IMR-90 (cell line): ENCODE measurements around the gene TRMT11. TPM values are rescaled to one million over a fixed set of nuclear protein-coding genes. Genes with fewer than 3 reads are reported as not detected.

Source experiments
- ATAC-seq: fragments of 200-7000 bp; cut with Tn5 transposase; 2 replicates; pipeline ENCODE4 v1.9.1; 2020; ENCODE audit warnings: low read depth, mild to moderate bottlenecking, moderate library complexity
- BruUV-seq: library from RNA; stranded (reverse); fragments of 400-500 nt; replicated peaks from 2 replicates; lab custom pipeline; 2021; lab: Mats Ljungman, UMichigan
- CTCF ChIA-PET: fragments of 300-600 bp; formaldehyde crosslinking; extraction: SDS; loops from one replicate; lab custom pipeline; 2021; ENCODE audit warnings: antibody characterized with exemption; lab: Yijun Ruan, JAX
- POLR2A ChIA-PET: fragments of 300-600 bp; sonication (Branson Sonifier 250); formaldehyde crosslinking; loops from one replicate; lab custom pipeline; 2022; ENCODE audit warnings: antibody characterized with exemption; ENCODE audit not compliant: unreplicated experiment; lab: Charles Lee
- DNase-seq: peaks from one replicate; pipeline ENCODE4 v3.0.0; 2013
- H2AFZ ChIP-seq: replicated peaks from 2 replicates; pipeline ENCODE3; 2013; ENCODE audit warnings: low read length, mild to moderate bottlenecking; ENCODE audit not compliant: poor library complexity
- H2AK5ac ChIP-seq: 2 replicates; pipeline ENCODE4 v1.6.1; 2013; ENCODE audit warnings: low read depth, low read length, inconsistent platforms
- H2AK9ac ChIP-seq: replicated peaks from 2 replicates; pipeline ENCODE3; 2013; ENCODE audit warnings: mild to moderate bottlenecking, low read depth, low read length, moderate library complexity; ENCODE audit not compliant: poor library complexity
- H2BK120ac ChIP-seq: 2 replicates; pipeline ENCODE4 v1.6.1; 2013; ENCODE audit warnings: low read depth, low read length, inconsistent platforms
- H2BK15ac ChIP-seq: 3 replicates; pipeline ENCODE4 v1.6.1; 2013; ENCODE audit warnings: low read depth, low read length, inconsistent platforms
- H2BK20ac ChIP-seq: 2 replicates; pipeline ENCODE4 v1.6.1; 2013; ENCODE audit warnings: low read depth, mild to moderate bottlenecking, inconsistent platforms, low read length, moderate library complexity
- H2BK5ac ChIP-seq: 2 replicates; pipeline ENCODE4 v1.6.1; 2013; ENCODE audit warnings: mild to moderate bottlenecking, low read depth, low read length, inconsistent platforms; ENCODE audit not compliant: poor library complexity, severe bottlenecking
- H3K14ac ChIP-seq: replicated peaks from 2 replicates; pipeline ENCODE4 v1.6.1; 2013; ENCODE audit warnings: low read depth, low read length, inconsistent platforms
- H3K18ac ChIP-seq: 2 replicates; pipeline ENCODE4 v1.6.1; 2013; ENCODE audit warnings: low read depth, low read length, control low read depth
- H3K23ac ChIP-seq: 2 replicates; pipeline ENCODE4 v1.6.1; 2013; ENCODE audit warnings: low read depth, low read length, inconsistent platforms
- H3K27ac ChIP-seq: 2 replicates; pipeline ENCODE4 v1.5.1; 2013; ENCODE audit warnings: mild to moderate bottlenecking, control low read depth, low read length; ENCODE audit not compliant: insufficient read depth
- H3K27me3 ChIP-seq: 2 replicates; pipeline ENCODE4 v1.6.1; 2013; ENCODE audit warnings: low read length; ENCODE audit not compliant: control insufficient read depth, insufficient read depth
- H3K36me3 ChIP-seq: 2 replicates; pipeline ENCODE4 v1.6.1; 2013; ENCODE audit warnings: low read length, mixed read lengths; ENCODE audit not compliant: control insufficient read depth, insufficient read depth
- H3K4ac ChIP-seq: 2 replicates; pipeline ENCODE4 v1.6.1; 2013; ENCODE audit warnings: low read depth, low read length, inconsistent platforms
- H3K4me1 ChIP-seq: 2 replicates; pipeline ENCODE4 v1.6.1; 2013; ENCODE audit warnings: low read length, mixed read lengths; ENCODE audit not compliant: control insufficient read depth, insufficient read depth
- H3K4me2 ChIP-seq: 2 replicates; pipeline ENCODE4 v1.6.1; 2013; ENCODE audit warnings: low read depth, mild to moderate bottlenecking, control low read depth, low read length, moderate library complexity
- H3K4me3 ChIP-seq: 2 replicates; pipeline ENCODE4 v1.5.1; 2013; ENCODE audit warnings: low read depth, mild to moderate bottlenecking, control low read depth, low read length, moderate library complexity; ENCODE audit not compliant: insufficient read depth
- H3K56ac ChIP-seq: 2 replicates; pipeline ENCODE4 v1.6.1; 2013; ENCODE audit warnings: low read length, inconsistent platforms; ENCODE audit not compliant: insufficient read depth; ENCODE audit errors: extremely low read depth
- H3K79me1 ChIP-seq, 2 experiments: 2 replicates each; pipeline ENCODE4 v1.6.1; 2013; ENCODE audit warnings: low read length in 2 of 2, inconsistent platforms in 1 of 2, low read depth in 1 of 2
- H3K9ac ChIP-seq: 2 replicates; pipeline ENCODE4 v1.6.1; 2013; ENCODE audit warnings: low read depth, low read length, control low read depth
- H3K9me1 ChIP-seq: 2 replicates; pipeline ENCODE4 v1.6.1; 2013; ENCODE audit warnings: low read length, inconsistent platforms; ENCODE audit not compliant: insufficient read depth
- H3K9me3 ChIP-seq: 2 replicates; pipeline ENCODE4 v1.6.1; 2013; ENCODE audit warnings: low read length; ENCODE audit not compliant: control insufficient read depth, insufficient read depth
- H4K20me1 ChIP-seq: 2 replicates; pipeline ENCODE4 v1.6.1; 2013; ENCODE audit warnings: low read length, inconsistent platforms; ENCODE audit not compliant: insufficient read depth
- H4K5ac ChIP-seq: 2 replicates; pipeline ENCODE4 v1.6.1; 2013; ENCODE audit warnings: mild to moderate bottlenecking, low read depth, low read length, control low read depth
- H4K8ac ChIP-seq, 2 experiments: 2 replicates each; pipeline ENCODE4 v1.6.1; 2013; ENCODE audit warnings: low read depth in 2 of 2, low read length in 2 of 2, control low read depth in 1 of 2, inconsistent platforms in 1 of 2
- H4K91ac ChIP-seq: 2 replicates; pipeline ENCODE4 v1.6.1; 2013; ENCODE audit warnings: low read depth, low read length, inconsistent platforms; ENCODE audit not compliant: insufficient read depth
- FOS ChIP-seq: fragments of 150-350 bp; IDR thresholded peaks from 2 replicates; pipeline ENCODE4 v1.6.1; 2016; ENCODE audit warnings: low read depth, low read length
- MXI1 ChIP-seq: IDR thresholded peaks from 2 replicates; pipeline ENCODE4 v1.6.1; 2012; ENCODE audit warnings: low read depth, mild to moderate bottlenecking, low read length, moderate library complexity, borderline replicate concordance
- NFE2L2 ChIP-seq: fragments of 150-350 bp; IDR thresholded peaks from 2 replicates; pipeline ENCODE4 v1.6.1; 2016; ENCODE audit warnings: low read depth, mild to moderate bottlenecking, low read length
- RAD21 ChIP-seq: IDR thresholded peaks from 2 replicates; pipeline ENCODE4 v1.6.1; 2012; ENCODE audit warnings: low read length, improper control_type of control experiment
- RFX5 ChIP-seq: IDR thresholded peaks from 2 replicates; pipeline ENCODE4 v1.8.0; 2012; ENCODE audit warnings: low read depth, mild to moderate bottlenecking, low read length, moderate library complexity
- WGBS, 2 experiments: methylation state at CpG; one replicate each; pipeline versions ENCODE4 v1.1.5 to v1.1.7; 2013; ENCODE audit warnings: missing lambda C conversion rate in 2 of 2; ENCODE audit not compliant: insufficient read length in 1 of 2; ENCODE audit errors: extremely low coverage in 2 of 2; 5-methylcytosine and 5-hydroxymethylcytosine counted together
- dilution Hi-C: fragments of 300-500 bp; cut with HindIII; formaldehyde crosslinking; loops from one replicate; pipeline ENCODE4 v1.14.3; 2018; ENCODE audit warnings: low sequenced_read_pairs; ENCODE audit not compliant: unreplicated experiment
- in situ Hi-C: fragments of 300-500 bp; cut with MboI; formaldehyde crosslinking; loops from 3 replicates; pipeline ENCODE4 v1.14.3; 2019; ENCODE audit warnings: low sequenced_read_pairs, inconsistent platforms, mixed read lengths
- intact Hi-C: fragments of 100-400 bp; cut with micrococcal nuclease; formaldehyde crosslinking; loops from 2 replicates; pipeline ENCODE4 v1.10.0; 2022
- polyA plus RNA-seq, 3 experiments: library from polyadenylated mRNA; depleted of rRNA; stranded (reverse); fragments of >200 nt; gene quantifications; 2 replicates each; pipeline ENCODE4 v1.2.3, GENCODE V29; 2012; ENCODE audit warnings: low replicate concordance in 1 of 3
- total RNA-seq: library from RNA; depleted of rRNA; stranded (reverse); fragments of >200 nt; gene quantifications from 2 replicates; pipeline ENCODE4 v1.2.3, GENCODE V29; 2012

TRMT11 gene
- total and polyA plus RNA-seq, 2 of the 4 experiments (the other 2 are of a cell fraction), result 14.3 to 19.0 TPM

DNA sequence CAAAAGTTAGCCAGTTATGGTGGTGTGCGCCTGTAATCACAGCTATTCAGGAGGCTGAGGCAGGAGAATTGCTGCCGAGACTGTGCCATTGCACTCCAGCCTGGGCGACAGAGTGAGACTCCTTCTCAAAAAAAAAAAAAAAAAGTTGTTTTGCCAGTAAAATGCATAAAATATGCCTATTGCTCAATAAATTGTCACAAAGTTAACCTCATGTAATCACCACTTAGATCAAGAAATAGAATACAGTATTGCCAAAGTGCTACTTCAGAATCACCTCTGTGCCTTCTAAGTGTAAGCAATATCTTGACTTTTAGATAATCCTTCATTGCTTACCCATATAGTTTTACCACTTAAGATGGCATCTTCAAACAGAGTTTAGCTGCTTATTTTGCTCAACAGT is 80.7 kb downstream of the TRMT11 start:
- DNase-seq, result no peak
- in situ Hi-C loops, result no loop called here
- peaks cover 6% of the 10 kb centered on the region for H3K4me1 ChIP-seq
- no peak overlapping the region for H4K8ac ChIP-seq
- intact Hi-C loops, result no loop called here
- no TSS peak for BruUV-seq
- H3K9ac ChIP-seq, result no peak overlapping the region
- no peak overlapping the region for H2BK15ac ChIP-seq
- ATAC-seq, result no peak
- H3K56ac ChIP-seq, result no peak overlapping the region
- H4K91ac ChIP-seq, result no peak overlapping the region
- H3K9me3 ChIP-seq, result no peaks in the 10 kb centered on the region
- WGBS, 2 experiments, result no CpG with 5 or more reads among the region's 3 CpGs
- H2BK20ac ChIP-seq, result no peak overlapping the region
- CTCF ChIA-PET, result no interaction called here
- H4K20me1 ChIP-seq, result no peaks in the 10 kb centered on the region
- H3K4ac ChIP-seq, result no peak overlapping the region
- H2BK5ac ChIP-seq, result no peak overlapping the region
- H4K5ac ChIP-seq, result no peak overlapping the region
- 0 out of 2 replicates have a peak, but pooled peaks cover 4% of the 10 kb centered on the region for H3K9me1 ChIP-seq
- no peaks in the 10 kb centered on the region for H3K36me3 ChIP-seq
- POLR2A ChIA-PET, result no interaction called here
- H3K4me2 ChIP-seq, result no peak overlapping the region
- H2AK5ac ChIP-seq, result no peak overlapping the region
- dilution Hi-C loops, result no loop called here
- no peak overlapping the region for H2BK120ac ChIP-seq
- no peak overlapping the region for H3K18ac ChIP-seq
- no peak overlapping the region for H3K14ac ChIP-seq
- no peaks in the 10 kb centered on the region for H3K27me3 ChIP-seq
- TF ChIP-seq FOS (no peak), RAD21 (no peak), NFE2L2 (no peak), MXI1 (no peak), RFX5 (no peak)
- H2AFZ ChIP-seq, result no peak overlapping the region
- H3K4me3 ChIP-seq, result no peak overlapping the region
- no peak overlapping the region for H2AK9ac ChIP-seq
- H3K23ac ChIP-seq, result no peak overlapping the region
- H3K27ac ChIP-seq, result no peak overlapping the region
- no peaks in the 10 kb centered on the region for H3K79me1 ChIP-seq
